PFSK-1 (cell line): Measurements from ENCODE around the gene BPIFB4.

Source experiments
- FOXP2 ChIP-seq: optimal IDR thresholded peaks from 2 replicates; pipeline ENCODE3; 2011; ENCODE audit warnings: borderline replicate concordance, control low read depth, inconsistent platforms; ENCODE audit not compliant: insufficient read depth; ENCODE audit errors: extremely low read length, extremely low read depth
- POLR2AphosphoS5 ChIP-seq: IDR thresholded peaks from 2 replicates; pipeline ENCODE4 v1.6.1; 2012; ENCODE audit warnings: low read depth, mild to moderate bottlenecking, control low read depth, low read length, moderate library complexity
- REST ChIP-seq, 2 experiments: IDR thresholded peaks; 2 replicates each; pipeline versions ENCODE4 v1.6.1 to v1.8.0; 2011 to 2012; ENCODE audit warnings: low read depth in 2 of 2, low read length in 2 of 2, control low read depth in 1 of 2, inconsistent platforms in 1 of 2, mild to moderate bottlenecking in 1 of 2, moderate library complexity in 1 of 2; ENCODE audit not compliant: insufficient read depth in 1 of 2
- SIN3A ChIP-seq: IDR thresholded peaks from 2 replicates; pipeline ENCODE4 v1.6.1; 2012; ENCODE audit warnings: mild to moderate bottlenecking, low read length, moderate library complexity, borderline replicate concordance; ENCODE audit not compliant: insufficient read depth

- TF ChIP-seq POLR2AphosphoS5 (no peak), SIN3A (no peak), REST (IDR thresholded peaks at IDR 0.05; ENCODE audit: insufficient read depth in 1 of 2, low read depth in 2 of 2, low read length in 2 of 2) (no peak), FOXP2 (no peak)
Measured at GRCh38 chr20:33148040-33148439, 68.6 kb downstream of the BPIFB4 start.
